ENCODE measurements around the gene ZNF569. TPM values are rescaled to one million over a fixed set of nuclear protein-coding genes. Genes with fewer than 3 reads are reported as not detected.

Gene ZNF569
- total and polyA plus RNA-seq, 2 of the 13 experiments (the other 11 are each of a cell fraction or from before 2014, with no cell fraction given), result 1.4 to 5.7 TPM

GRCh38 chr19:37370880-37371661, 96.2 kb downstream of the ZNF569 start, which contains the start of gene ZNF527 (continued):
- peak; percentile 88 for TF ChIP-seq IKZF5 (CRISPR knock-in tag; IDR thresholded peaks at IDR 0.05)
- TF ChIP-seq, protein P1, sequence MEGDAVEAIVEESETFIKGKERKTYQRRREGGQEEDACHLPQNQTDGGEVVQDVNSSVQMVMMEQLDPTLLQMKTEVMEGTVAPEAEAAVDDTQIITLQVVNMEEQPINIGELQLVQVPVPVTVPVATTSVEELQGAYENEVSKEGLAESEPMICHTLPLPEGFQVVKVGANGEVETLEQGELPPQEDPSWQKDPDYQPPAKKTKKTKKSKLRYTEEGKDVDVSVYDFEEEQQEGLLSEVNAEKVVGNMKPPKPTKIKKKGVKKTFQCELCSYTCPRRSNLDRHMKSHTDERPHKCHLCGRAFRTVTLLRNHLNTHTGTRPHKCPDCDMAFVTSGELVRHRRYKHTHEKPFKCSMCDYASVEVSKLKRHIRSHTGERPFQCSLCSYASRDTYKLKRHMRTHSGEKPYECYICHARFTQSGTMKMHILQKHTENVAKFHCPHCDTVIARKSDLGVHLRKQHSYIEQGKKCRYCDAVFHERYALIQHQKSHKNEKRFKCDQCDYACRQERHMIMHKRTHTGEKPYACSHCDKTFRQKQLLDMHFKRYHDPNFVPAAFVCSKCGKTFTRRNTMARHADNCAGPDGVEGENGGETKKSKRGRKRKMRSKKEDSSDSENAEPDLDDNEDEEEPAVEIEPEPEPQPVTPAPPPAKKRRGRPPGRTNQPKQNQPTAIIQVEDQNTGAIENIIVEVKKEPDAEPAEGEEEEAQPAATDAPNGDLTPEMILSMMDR (CRISPR knock-in tag; IDR thresholded peaks at IDR 0.05), result peak; percentile 24; the same call in 1 of the 2 replicates
- TF ChIP-seq SKI (IDR thresholded peaks at IDR 0.05; ENCODE audit: partially characterized antibody), result no peak
- TF ChIP-seq ATF1 (CRISPR knock-in tag; IDR thresholded peaks at IDR 0.05), result peak; percentile 84
- no peak for TF ChIP-seq AKAP8 (CRISPR knock-in tag; IDR thresholded peaks at IDR 0.05)
- TF ChIP-seq NR2C2 (CRISPR knock-in tag; IDR thresholded peaks at IDR 0.05; ENCODE audit: borderline replicate concordance), result peak; percentile 91
- TF ChIP-seq KDM4B (CRISPR knock-in tag; IDR thresholded peaks at IDR 0.05), result 0 out of 2 replicates have a peak, but pooled peaks have one; percentile 35
- peak; percentile 83 for TF ChIP-seq PHF20 (CRISPR knock-in tag; IDR thresholded peaks at IDR 0.05)
- TF ChIP-seq ZNF605 (CRISPR knock-in tag; IDR thresholded peaks at IDR 0.05), result no peak
- no peak for TF ChIP-seq SOX13 (IDR thresholded peaks at IDR 0.05)
- TF ChIP-seq SOX13 (CRISPR knock-in tag; conservative IDR thresholded peaks at IDR 0.05 in 1 of 2, IDR thresholded peaks at IDR 0.05 in 1 of 2), result peak in 1 of 2 experiments; percentile 37; a peak in 1 of 4 replicates
- peak; percentile 70 for TF ChIP-seq FOXC1 (CRISPR knock-in tag; IDR thresholded peaks at IDR 0.05; ENCODE audit: borderline replicate concordance)
- TF ChIP-seq ZFP36 (IDR thresholded peaks at IDR 0.05; ENCODE audit: borderline replicate concordance, low read depth, low read length, partially characterized antibody), result no peak
- TF ChIP-seq ARNT2 (CRISPR knock-in tag; IDR thresholded peaks at IDR 0.05; ENCODE audit: low read depth), result peak; percentile 64
- TF ChIP-seq MLX (CRISPR knock-in tag; IDR thresholded peaks at IDR 0.05), result peak; percentile 17; the same call in 1 of the 2 replicates
- TF ChIP-seq RBM22 (optimal IDR thresholded peaks at IDR 0.05; ENCODE audit: low read length), result no peak
- peak; percentile 74; the same call in 1 of the 2 replicates for TF ChIP-seq TP53 (CRISPR knock-in tag; conservative IDR thresholded peaks at IDR 0.05)
- peak; percentile 60; the same call in 1 of the 2 replicates for TF ChIP-seq DR1 (CRISPR knock-in tag; IDR thresholded peaks at IDR 0.05)
- no peak for TF ChIP-seq ZNF10 (CRISPR knock-in tag; IDR thresholded peaks at IDR 0.05; ENCODE audit: borderline replicate concordance, low read depth)
- TF ChIP-seq ZBTB3 (CRISPR knock-in tag; IDR thresholded peaks at IDR 0.05; ENCODE audit: borderline replicate concordance, low read depth), result no peak
- TF ChIP-seq DMAP1 (CRISPR knock-in tag; IDR thresholded peaks at IDR 0.05), result 0 out of 2 replicates have a peak, but pooled peaks have one; percentile 53
- no peak for TF ChIP-seq CC2D1A (CRISPR knock-in tag; IDR thresholded peaks at IDR 0.05)
- TF ChIP-seq MIER3 (CRISPR knock-in tag; IDR thresholded peaks at IDR 0.05; ENCODE audit: borderline replicate concordance), result no peak; the same call in 1 of the 2 replicates
- TF ChIP-seq ZNF660 (CRISPR knock-in tag; IDR thresholded peaks at IDR 0.05; ENCODE audit: borderline replicate concordance, low read depth), result no peak
- TF ChIP-seq ZNF549 (CRISPR knock-in tag; IDR thresholded peaks at IDR 0.05), result no peak
- no peak for TF ChIP-seq HES4 (CRISPR knock-in tag; IDR thresholded peaks at IDR 0.05; ENCODE audit: borderline replicate concordance)
- no peak for TF ChIP-seq ARNTL (CRISPR knock-in tag; IDR thresholded peaks at IDR 0.05)
- TF ChIP-seq ZNF777 (CRISPR knock-in tag; IDR thresholded peaks at IDR 0.05), result peak; percentile 55; the same call in 1 of the 2 replicates
- 0 out of 2 replicates have a peak, but pooled peaks have one; percentile 51 for TF ChIP-seq RELA (CRISPR knock-in tag; IDR thresholded peaks at IDR 0.05)

Data from HepG2 (cell line).